HG03571 (cell line): ENCODE results near the gene PLXNA3.
A peak's percentile ranks its signal among the peaks of the same experiment; 100 is the strongest.

Experiments
- ATAC-seq: cut with Tn5 transposase; IDR thresholded peaks from one replicate; pipeline ENCODE4 v1.9.1; 2021; ENCODE audit not compliant: unreplicated experiment

The PLXNA3 gene

DNA sequence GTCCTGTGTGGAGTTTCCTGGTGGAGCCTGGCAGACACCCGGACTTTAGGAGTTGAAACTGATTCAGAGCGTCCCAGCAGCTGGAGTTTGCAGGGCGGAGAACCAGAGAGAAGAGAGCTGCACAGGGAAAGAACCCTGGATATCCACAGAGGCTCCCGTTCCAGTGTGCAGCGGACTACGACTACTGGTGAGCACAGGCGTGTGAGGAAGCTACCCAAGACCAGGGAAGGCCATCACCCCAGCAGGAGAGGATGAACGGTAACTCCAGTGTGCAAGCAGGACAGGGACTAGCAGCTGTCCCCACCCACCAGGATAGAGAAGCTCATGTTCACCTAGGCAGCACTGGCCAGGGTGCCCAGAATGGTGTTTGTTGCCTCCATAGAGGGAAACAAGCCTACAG is 18.7 kb downstream of the PLXNA3 start:
- ATAC-seq = no peak

DNA sequence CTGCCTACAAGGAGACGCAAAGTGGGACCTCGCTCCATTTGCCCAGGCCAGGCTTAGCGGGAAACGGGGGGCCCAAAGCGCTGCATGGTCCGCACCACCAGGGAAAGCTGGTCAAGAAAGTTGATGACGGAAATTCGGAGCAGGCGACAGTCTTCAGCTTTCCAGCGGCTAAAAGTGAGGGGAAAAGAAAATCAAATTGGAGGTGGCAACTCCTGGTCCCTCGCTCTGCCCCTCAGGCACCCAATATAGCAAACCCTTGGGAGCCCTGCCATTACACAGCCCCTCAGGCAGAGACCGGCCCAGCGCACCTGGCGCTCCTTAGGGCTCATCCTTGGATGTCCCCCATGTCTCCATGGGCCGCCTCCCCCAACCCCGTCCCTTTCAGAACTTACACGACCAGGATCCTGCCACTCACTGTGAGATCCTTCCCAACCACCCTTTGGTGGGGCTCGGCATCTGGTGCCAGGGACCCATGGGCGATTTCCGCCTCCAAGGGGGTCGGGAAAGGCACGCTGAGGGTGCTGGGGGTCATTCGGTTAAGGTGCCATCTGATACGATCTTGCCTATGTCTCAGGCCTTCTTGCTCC is 19.9 kb downstream of the PLXNA3 start:
- ATAC-seq = no peak

DNA sequence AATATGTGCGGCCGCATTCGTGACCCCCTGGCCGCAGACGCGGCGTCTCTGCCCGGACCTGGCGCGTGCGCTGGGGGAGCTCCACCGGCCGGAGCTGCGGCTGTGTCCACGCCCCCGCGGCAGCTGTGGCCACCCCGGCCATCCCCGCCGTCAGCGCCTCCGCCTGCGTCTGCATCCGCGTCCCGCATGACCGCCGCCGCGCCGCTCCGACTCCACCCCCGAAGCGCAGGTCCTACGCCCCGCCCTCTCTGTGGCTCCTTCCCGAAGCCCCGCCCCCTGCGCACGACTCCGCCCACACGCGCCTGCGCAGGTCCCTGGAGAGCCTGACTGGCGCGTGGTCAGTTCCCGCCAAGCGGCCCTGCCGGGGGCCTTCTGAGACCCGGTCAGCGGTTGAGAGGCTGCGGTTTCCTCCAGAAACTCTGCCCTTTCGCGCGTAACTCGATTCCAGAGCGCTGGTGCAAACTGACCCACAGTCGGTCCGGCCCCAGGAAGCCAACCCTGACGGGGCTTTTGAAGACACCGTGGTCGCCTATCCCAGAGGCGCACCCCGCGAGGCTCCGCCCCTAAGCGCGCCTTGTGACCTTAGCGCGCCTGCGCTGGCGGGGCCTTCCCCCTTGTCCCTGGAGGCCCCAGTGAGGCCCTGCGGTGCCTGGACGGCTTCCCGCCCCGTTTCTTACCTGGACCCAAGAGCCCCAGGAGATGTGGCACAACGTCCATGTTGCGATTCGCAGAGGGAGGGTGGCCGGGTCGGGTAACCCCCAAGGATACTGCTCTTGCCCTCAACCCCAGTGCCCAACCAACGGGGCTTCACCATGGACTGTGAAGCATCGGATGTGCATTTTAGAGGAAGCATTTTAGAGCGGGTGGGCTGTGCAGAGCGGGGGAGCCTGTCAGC is 20.9 kb downstream of the PLXNA3 start, which contains the start of gene LAGE3:
TSS of gene LAGE3 (minus strand) at position 554 of the 895 bp plus-strand sequence. CDS start at position 188, 366 bp downstream.
- peak; percentile 88 for ATAC-seq

DNA sequence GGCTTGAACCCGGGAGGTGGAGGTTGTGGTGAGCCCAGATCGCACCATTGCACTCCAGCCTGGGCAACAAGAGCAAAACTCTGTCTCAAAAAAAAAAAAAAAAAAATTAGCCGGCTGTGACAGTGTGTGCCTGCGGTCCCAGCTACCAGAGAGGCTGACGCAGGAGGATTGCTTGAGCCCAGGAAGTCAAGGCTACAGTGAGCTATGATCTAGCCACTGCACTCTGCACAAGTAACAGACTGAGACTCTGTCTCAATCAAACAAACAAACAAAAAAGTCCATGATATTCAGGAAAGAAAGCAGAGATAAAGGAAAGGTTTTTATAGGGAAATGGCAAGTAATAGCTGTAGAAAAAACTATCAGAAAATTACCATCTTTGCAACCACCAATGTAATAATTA is 23.1 kb downstream of the PLXNA3 start:
- ATAC-seq = no peak

DNA sequence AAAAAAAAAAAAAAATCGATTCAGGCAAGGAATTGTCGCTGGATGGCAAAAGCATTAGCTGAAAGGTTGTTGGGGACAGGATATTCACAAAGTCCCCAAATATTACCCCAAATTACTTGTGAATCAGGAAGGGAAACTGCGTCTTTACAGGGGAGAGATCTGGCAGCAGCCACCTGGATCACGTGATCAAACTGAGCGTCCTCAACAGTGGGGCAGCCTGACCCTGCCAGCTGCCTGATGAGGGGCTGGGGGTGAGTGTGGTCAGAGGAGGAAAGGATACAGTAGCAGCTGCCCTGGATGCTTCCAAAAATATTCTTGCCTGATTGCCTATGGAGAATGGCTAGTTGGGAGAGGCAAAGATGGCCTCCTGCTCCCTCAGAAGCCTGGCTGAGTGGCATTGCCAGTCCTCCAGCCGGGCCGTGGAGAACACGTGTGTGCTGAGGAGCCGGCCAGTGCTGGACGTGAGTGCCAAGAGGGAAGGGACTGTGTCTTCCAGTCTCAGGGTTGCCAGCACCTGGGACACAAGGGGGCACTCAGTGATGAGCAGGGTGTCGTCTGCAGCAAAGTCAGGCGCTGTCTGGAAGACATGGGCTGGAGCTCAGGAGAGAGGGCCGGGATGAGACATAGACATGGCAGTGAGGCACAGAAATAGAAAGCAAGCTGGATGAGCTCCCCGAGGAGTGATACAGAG is 24.0 kb downstream of the PLXNA3 start:
- no peak for ATAC-seq

DNA sequence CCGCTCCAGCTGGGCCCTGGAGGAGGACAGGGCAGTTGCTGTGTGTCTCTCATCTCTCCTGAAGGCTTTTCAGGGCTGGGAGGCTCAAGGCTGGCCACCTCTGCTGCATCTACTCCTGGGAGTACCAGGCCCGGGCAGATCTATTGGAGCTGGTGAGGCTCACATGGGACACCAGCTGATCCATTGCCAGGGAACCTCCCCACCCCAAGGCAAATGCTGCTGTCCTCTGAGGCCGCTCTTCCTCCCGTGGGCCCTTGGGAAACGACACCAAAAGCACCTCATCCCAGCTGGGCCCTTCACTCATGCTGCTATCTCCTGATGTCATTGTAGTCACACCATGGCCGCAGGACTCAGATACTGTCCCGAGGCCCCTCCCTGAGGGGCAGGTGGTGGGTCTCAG is 24.7 kb downstream of the PLXNA3 start:
- ATAC-seq = no peak

DNA sequence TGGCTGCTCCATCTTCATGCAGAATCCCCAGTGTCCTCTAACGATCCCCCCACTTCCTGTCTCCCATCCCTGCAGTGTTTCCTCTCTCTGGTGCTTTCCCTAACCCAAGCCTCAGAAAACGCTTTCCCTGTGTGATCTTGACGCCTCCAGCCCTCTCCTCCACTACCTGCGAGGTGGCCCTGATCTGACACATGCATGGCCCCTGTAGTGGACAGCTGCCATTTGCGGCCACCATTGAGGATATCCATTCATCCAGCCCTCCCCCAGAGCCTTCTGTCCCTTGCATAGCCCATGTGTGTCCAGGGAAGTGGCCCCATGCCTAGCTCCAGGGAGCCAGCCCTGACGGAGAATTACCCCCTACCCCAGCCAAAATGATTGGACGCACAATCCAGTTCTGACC is 25.2 kb downstream of the PLXNA3 start:
- no peak for ATAC-seq

DNA sequence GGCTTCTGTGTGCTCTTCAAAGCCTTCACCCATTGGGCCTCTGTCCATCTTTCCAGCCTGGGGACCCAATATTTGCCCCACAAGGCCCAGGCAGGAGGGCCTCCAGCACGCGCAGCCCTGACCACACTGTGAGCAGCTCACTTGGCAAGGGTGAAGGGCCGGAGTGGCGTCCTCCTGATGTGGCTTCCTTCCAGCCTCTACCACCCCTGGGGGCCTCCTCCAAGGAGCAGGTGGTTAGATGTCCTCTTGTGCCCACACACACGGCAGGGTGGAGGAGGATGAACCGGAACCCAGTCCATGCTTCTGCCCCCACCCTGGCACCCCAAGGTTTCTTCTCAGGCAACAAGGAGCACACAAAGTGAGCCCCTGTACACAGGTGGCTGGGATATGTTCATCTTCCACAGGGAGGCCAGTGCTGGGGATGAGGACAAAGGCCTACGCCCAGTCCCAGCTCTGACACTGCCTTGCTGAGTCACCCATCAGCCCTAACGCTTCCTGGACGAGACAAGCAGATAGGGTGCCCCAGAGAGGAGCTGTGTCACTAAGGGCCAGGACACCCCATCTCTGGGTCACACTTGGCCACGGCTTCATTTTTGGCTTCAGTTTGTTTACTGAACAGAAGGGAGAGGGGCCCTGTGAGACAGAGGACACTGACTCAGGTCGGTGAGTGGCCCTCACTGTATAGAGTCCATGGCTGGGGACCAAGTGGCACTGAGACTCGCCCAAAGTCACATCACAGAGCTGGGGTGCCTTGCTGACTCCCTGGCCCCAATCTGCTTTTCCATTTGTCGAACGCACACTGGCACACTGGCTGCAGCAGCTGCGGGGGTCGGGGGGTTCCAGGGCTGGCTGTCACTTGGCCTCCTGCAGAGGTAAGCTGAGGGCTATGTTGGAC is 26.4 kb downstream of the PLXNA3 start:
- ATAC-seq = no peak

DNA sequence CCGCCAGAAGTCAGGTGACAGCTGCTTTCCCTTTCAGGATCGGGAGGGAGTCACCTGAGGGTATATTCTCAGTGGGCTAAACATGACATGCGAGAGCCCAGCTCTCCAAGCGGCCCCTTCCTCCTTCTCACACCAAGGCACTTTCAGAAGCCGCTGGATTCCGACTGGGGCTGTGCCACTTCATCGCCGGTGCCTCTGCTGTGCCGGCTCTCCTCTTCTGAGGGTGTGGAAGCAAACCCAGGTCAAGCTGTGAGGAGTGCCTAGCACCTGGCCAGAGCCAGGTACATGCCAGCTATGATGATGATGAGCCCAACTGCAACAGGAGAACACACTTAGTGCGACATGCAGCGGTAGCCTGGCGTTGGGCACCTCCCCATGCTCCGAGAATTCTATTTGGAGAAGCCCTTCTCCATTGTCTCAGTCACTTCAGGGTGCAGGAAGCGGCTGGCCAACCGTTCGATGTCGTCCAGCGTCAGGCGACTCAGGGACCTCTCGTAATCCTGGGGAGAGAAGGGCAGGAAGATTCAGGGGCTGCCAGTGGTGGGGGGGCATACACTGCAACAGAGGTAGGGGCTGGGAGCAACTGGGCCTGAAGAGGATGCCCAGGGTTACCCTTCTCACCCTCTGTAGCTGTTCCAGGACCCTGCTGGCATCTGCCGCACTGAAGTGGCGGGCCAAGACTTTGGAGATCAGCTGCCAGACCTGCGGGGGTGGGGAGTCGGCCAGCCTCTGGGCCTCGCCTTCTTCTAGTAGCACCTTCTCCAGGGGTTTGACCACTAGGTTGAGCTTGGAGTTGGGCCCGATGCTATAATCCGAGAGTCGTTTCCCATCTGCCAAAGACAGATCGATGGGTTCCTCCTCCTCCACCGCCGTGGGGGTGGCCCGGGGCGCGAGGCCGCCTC is 27.3 kb downstream of the PLXNA3 start:
- no peak for ATAC-seq

DNA sequence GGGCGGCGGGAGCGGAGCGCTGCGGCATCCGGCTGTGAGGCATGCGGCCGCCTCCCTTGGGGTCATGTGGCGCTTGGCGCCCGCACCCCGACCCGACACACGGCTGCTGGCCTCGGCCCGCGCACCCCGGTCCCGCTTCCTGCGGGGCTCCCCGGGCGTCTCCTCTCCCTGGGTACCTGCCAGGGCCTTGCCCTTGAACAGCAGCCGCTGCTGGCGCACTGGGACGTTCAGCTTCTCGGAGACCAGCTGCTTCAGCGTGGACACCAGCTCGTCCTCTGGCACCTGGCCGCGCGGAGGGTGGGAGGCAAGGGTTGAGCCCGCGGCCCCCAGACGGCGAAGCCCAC is 27.9 kb downstream of the PLXNA3 start:
- no peak for ATAC-seq

DNA sequence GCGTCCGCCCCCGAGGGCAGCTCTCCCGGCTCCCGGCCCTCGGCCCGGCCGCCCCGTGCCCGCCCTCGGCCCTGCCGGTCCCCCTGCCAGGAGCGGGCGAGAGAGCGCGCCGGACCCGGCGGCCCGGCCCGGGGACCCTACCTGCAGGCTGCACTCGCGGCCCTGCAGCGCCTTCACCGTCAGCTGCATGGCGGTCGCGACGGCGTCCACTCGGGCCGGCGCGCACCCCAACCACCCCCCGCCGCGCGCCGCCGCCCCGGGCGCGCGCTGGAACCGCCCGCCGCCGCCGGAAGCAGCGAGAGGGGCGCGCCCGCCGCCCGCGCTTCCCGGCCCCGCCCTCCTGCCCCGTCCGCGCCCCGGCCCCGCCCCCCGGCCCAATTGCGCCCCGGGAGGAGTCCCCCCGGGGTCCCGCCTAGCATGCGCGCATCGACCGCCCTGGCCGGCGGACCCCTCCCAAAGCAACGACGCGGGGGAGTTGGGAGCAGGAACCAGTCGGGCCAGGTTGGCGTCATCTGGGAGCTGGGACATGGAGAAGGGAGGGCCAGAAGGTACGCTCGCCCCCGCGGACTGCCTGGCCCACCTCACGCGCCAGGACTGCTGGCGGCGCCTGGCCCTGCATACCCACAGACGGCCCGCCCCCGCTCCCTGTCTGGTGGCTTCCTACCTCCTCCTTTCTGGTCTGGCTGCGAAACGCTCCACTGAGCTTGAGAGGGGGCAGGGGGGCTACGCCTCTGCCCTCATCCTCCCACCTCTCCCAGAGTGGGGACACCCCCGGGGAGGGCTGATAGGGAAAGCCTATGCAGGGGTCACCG is 28.5 kb downstream of the PLXNA3 start, which contains the start of gene UBL4A:
TSS of gene UBL4A (minus strand) at position 220 of the 812 bp plus-strand sequence. CDS start at position 189, 31 bp downstream.
- ATAC-seq = no peak

DNA sequence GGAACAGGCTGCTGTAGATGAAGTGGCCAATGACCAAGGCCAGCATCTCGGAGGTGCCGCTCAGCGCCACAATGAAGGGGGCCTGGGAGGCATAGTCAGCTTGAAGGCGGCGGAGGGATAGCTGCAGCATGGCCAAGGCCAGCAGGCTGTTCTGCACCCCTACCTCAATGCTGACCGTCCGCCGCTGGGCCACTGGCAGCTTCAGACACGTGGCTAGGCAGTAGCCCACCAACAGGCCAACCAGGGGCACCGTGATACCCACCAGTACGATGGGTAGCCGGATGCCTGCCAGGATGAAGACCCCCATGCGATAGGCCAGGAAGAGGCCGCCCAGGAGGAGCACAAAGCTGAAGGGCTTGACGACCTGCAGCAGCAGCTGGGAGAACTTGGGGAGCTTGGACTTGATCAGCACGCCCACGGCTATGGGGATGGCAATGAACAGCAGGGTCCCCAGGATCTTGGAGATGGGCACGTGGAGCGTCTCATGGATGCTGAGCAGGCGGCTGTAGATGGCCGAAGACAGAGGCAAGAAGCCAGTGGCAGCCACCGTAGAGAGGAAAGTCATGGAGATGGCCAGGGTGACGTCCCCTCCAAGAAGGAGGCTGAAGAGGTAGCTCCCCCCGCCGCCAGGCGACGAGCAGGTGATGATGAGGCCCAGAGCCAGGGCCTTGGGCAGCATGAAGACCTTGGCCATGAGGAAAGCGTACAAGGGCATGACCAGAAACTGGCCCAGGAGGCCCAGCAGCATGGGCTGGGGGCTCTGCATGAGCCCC is 29.6 kb downstream of the PLXNA3 start:
- ATAC-seq = no peak

DNA sequence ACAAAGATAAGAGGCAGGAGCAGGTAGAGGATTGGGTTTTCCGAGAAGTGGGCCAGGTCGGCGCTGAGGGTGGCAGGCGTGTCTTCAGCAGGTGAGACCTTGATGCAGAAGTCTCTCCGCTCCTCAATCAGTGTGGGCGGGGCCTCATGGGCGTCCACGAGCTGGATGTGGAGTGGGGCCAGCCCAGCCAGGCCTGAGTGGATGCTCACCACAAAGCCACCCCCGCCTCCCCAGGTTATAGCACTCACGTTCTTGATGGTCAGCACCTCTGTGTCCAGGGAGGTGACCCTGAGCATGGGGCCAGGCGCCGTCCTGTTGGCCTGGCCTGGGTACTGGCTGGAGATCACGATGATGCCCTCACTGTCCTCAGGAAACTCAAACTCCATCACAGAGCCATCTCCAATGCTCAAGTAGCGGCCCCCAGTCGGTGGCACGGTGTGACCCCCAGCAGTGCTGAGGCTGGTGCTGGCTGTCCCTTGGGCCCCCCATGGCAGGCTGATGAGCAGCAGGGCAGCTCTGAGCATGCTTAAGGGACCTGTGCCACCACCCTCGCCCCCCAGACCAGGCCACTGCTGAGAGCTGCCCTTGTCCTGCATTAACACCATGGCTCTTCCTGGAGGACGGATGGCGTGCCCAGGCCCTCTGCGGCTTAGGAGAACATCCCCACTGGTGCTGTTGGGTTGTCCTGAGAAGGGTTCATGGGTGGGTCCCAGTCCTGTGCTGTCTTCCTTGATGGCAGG is 30.4 kb downstream of the PLXNA3 start:
- ATAC-seq = no peak

DNA sequence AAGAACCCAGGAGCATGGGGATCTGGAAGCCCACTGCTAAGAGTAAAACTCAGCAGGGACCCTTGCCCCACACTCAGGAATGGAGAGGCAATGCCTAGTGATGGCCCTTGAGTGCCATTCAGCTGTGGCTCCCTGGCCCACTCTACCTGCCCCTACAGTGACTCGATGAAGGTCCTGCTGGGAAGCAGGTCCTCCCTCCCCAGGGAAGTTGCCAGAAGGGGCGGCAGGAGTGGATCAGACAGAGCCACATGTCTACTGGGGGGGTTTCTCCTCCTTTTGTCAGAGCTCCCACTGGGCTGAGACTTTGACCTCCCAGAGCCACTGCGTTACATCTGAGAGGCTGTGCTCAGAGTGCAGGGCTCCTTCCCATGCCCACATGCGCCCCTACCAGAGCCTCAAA is 31.1 kb downstream of the PLXNA3 start:
- no peak for ATAC-seq

DNA sequence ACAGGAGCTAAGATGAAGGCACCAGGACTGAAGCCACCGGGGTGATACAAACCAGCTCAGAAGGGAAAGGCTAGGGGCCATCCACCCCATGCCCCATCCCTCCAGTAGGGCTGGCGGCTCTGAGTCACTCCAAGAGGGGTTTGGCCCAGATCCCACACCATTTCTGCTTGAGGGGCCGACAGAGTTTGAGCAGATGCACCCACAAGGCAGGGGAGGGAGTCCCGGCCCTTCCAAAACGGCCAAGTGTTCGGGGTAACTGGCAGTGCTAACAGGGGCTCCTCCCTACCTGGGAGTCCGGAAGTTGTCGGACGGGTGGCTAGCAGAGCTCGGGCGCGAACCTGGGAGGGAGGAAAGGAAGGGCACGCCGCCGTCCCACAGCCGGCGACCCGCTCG is 31.9 kb downstream of the PLXNA3 start:
- ATAC-seq = peak; percentile 21

DNA sequence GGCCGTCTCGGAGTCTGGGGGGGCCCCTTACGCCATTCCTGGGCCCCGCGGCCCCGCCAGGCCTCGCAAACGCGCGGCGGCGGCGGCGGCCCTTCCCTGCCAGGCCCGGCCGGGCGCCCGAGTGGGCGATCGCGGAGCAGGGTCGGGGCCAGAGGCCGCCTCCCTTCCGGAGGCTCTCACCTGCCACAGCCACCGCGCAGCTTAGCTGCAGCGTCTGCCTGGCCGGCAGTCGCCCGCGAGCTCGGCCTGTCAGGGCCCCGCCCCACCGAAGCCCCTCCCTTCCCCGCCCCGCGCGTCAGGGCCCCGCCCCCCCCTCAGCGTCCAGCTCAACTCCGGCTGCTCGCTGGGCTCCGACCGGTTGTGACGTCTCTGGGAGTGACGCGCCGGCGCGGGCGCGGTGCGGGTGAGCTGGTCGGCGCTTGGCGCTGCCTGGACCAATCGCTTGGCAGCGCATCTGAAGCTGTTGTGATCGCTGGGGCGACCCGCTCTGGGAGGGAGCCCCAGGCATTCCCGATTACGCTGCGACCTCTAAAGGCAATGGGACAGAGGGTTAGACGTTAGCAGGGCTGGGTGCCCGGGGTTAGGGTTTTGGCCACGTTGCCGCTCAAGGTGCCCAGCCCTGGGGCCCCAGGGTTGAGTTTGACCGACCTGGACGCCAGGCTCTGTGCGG is 32.5 kb downstream of the PLXNA3 start, which contains the start of gene SLC10A3:
TSS of gene SLC10A3 (minus strand) at position 216 of the 670 bp plus-strand sequence. CDS start 1,689 bp downstream, outside the sequence.
- peak; percentile 76 for ATAC-seq

DNA sequence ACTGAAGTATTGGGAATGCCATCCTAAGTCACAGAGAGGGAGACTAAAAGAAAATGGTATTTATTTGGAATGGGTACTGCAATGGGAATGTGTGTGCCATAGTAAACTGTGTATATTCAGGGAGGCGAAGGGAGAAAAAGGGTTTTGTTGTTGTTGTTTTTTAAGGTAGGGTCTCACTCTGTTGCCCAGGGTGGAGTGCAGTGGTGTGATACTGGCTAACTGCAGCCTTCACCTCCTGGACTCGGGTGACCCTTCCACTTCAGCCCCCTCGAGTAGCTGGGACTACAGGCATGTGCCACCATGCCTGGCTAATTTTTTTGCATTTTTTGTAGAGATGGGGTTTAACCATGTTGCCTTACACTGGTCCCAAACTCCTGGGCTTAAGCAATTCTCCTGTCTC is 36.6 kb downstream of the PLXNA3 start:
- ATAC-seq = no peak
